ENCODE measurements around the gene ALDH1L1.

Gene ALDH1L1

GRCh38 chr3:126194713-126195305 lies 14.4 kb upstream of the ALDH1L1 start:
- DNase-seq (ENCODE audit: low read depth in 2 of 2): no peak

GRCh38 chr3:126191246-126191645 lies 10.9 kb upstream of the ALDH1L1 start:
- no peak for DNase-seq (ENCODE audit: low read depth in 2 of 2)

- no peak for DNase-seq (ENCODE audit: low read depth in 2 of 2)
Measured at GRCh38 chr3:126187920-126188319, 7.5 kb upstream of the ALDH1L1 start.

- DNase-seq (ENCODE audit: low read depth in 2 of 2): no peak
Measured at GRCh38 chr3:126186749-126187148, 6.4 kb upstream of the ALDH1L1 start.

- DNase-seq (ENCODE audit: low read depth in 2 of 2): no peak
Measured at GRCh38 chr3:126186271-126186670, 5.9 kb upstream of the ALDH1L1 start.

- no peak for DNase-seq (ENCODE audit: low read depth in 2 of 2)
Measured at GRCh38 chr3:126184465-126185000, 4.1 kb upstream of the ALDH1L1 start.

GRCh38 chr3:126181398-126181725 lies 976 bp upstream of the ALDH1L1 start:
- no peak for DNase-seq (ENCODE audit: low read depth in 2 of 2)

GRCh38 chr3:126179825-126180476 lies 435 bp downstream of the ALDH1L1 start:
- no peak for DNase-seq (ENCODE audit: low read depth in 2 of 2)

GRCh38 chr3:126170073-126170777 lies 10.2 kb downstream of the ALDH1L1 start:
- no peak for DNase-seq (ENCODE audit: low read depth in 2 of 2)

- no peak for DNase-seq (ENCODE audit: low read depth in 2 of 2)
Measured at GRCh38 chr3:126167566-126167965, 12.8 kb downstream of the ALDH1L1 start.

GRCh38 chr3:126166009-126166408 lies 14.4 kb downstream of the ALDH1L1 start:
- DNase-seq (ENCODE audit: low read depth in 2 of 2): no peak

GRCh38 chr3:126161309-126161708 lies 19.1 kb downstream of the ALDH1L1 start:
- DNase-seq (ENCODE audit: low read depth in 2 of 2): no peak

- no peak for DNase-seq (ENCODE audit: low read depth in 2 of 2)
Measured at GRCh38 chr3:126160243-126161210, 19.9 kb downstream of the ALDH1L1 start.

- DNase-seq (ENCODE audit: low read depth in 2 of 2): no peak
Measured at GRCh38 chr3:126159476-126159875, 20.9 kb downstream of the ALDH1L1 start.

- no peak for DNase-seq (ENCODE audit: low read depth in 2 of 2)
Measured at GRCh38 chr3:126158912-126159454, 21.4 kb downstream of the ALDH1L1 start.

- DNase-seq (ENCODE audit: low read depth in 2 of 2): no peak
Measured at GRCh38 chr3:126158016-126158911, 22.1 kb downstream of the ALDH1L1 start.

GRCh38 chr3:126157083-126157768 lies 23.2 kb downstream of the ALDH1L1 start:
- DNase-seq (ENCODE audit: low read depth in 2 of 2): no peak

- no peak for DNase-seq (ENCODE audit: low read depth in 2 of 2)
Measured at GRCh38 chr3:126156468-126156867, 23.9 kb downstream of the ALDH1L1 start.

- no peak for DNase-seq (ENCODE audit: low read depth in 2 of 2)
Measured at GRCh38 chr3:126155819-126156218, 24.6 kb downstream of the ALDH1L1 start.

GRCh38 chr3:126155280-126155640 lies 25.1 kb downstream of the ALDH1L1 start:
- no peak for DNase-seq (ENCODE audit: low read depth in 2 of 2)
